GM19043 (cell line): Measurements from ENCODE around the gene SMIM24.

Experiments
- ATAC-seq: cut with Tn5 transposase; IDR thresholded peaks from one replicate; pipeline ENCODE4 v1.9.1; 2021; ENCODE audit warnings: low read depth; ENCODE audit not compliant: unreplicated experiment

The SMIM24 gene

DNA sequence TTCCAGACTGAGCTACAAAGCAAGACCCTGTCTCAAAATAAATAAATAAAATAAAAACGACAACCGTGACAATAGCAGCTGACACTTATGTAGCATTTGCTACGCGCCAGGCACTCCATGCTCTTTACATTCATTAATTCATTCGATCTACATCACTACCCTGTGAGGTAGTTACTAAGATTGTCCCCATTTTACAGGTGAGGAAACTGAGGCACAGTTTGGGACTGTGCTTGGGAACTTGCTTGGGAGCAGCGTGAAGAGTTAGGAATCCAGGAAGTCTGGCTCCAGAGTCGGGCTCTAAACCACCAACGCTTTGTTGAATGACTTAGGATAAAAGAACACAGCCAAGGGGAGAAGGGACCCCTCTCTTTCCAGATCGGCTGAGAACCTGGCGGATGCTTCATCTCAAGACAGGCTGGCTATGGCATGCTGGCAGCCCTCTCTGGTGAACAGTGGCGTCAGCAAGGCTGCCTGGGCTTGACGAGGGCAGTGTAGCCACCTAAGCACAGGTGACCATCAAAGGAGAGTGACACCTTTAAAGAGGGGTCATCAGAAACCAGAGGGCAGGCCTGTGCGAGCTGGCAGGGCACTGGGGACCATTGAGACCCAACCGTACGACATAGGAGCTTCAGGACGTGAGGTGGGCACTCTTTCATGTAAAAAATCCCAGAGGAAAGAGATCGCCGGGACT is 19.6 kb upstream of the SMIM24 start:
- ATAC-seq = no peak

DNA sequence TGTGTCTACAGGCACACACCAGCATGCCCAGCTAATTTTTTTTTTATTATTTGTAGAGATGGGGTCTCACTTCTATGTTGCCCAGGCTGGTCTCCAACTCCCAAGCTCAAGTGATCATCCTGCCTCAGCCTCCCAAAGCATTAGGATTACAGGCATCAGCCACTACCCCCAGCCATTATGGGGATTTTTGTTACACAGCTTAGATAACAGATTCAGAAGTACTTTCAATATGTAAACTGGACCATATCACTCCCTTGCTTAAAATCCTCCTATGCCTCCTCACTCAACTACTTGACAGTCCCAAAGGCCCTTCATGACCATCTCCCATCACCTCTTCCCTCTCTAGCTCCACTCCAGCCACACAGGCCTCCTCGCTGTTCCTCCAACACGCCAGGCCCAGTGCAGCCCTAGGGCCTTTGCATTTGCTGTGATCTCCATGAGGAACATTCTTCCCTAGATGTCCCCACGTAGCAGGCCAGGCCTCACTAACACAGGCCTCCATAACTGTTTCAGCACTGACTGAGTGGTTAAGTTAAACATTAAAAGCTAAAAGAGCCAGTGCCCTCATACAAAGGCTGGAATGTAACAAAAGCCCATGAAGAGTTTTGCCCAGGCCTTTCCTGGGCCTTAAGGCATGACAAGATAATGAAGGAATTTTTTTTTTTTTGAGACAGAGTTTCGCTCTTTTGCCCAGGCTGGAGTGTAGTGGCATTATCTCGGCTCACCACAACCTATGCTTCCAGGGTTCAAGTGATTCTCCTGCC is 17.6 kb upstream of the SMIM24 start:
- ATAC-seq = no peak

DNA sequence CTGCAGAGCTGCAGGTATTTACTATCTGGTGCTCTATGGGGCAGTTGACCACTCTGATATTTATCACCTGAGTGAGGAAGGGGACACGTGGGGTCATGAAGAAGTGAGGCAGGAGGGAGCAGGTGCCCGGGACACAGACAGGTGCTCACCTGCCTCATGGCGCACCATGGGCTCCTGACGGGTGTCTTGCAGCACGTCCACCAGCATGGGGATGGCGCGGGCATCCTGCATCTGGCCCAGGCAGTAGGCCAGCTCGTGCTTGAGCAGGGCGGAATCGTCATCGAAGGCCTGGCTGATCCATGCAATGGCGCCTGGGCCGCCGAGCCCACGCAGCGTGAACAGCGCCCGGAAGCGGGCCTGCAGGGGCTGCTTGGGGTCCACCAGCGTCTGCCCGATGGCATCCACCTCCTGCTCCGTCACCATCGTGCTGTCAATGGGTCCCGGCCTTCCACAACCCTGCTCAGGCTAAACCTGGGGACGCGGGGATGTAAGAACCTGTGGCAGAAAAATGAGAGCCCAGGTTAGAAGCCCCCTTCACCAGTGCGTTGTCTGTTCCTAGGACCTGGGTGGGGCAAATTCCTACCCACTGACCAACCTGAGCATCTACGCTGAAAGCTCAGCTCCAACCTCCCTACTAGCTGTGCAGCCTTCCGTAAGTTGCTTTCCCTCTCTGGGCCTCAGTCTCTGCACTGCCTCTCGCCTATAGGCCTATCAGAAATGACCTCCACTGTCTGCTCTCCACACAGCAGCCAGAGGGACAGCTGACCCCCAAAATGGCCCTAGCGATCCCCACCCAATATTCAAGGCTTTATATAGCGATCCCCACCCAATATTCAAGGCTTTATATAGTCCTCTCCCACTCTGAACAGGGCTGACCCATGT is 16.3 kb upstream of the SMIM24 start:
- ATAC-seq = no peak

DNA sequence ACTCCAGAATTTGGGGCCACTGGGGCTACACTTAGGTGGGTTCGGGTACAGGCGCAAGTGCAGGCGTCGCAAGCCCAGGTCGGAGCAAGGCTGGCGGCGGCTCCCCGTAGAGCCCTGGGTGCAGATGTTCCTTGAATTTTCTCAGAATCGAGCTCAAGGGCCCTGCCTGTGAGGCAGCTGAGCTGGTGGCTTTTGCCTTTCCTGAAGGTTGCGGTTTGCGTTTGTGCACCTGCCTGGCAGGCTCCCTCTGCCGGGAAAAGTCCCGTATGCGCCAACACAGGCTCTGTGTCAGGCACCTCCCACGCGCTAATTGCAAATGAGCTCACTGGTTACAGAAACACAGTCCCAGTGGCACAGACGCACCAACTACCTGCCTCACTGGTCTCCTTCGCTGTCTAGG is 14.2 kb upstream of the SMIM24 start:
- ATAC-seq = no peak

DNA sequence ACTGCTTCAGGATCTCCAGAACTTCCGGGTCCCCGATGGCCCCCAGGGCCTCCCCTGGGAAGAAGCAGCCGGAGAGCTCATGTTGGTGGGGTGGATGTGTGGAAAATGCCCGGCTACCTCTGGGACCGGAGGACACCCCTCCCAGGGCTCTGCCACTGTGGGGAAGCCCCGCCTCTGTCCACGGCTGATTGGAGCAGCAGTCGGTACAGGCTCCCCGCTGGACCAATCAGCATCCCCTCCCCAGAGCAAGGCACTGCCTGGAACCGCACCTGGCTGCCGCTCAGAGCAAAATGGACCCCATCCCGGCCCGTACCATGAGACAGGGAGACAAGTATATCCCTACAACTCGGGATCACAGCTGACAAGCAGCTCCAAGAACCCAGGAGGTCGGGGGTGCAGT is 13.7 kb upstream of the SMIM24 start:
- ATAC-seq = no peak

DNA sequence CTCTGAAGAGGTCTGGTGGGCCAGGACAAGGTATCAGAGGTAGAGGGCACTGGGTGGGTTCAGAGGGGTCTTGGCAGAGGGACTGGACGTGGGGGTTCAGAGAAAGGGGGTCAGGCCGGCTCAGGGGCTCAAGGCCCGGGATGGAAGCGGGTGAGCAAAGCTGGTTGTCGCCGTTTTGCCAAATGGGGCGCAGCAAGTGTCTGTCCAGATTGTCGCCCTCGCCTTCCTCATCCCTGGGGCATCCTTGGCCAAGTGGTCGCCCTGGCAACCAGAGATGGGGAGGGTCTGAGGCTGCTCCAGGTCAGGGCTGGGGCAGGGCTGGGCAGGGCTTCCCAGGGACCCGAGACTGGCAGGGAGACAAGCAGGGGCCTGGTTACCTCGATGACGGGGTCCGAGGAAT is 13.3 kb upstream of the SMIM24 start:
- no peak for ATAC-seq

DNA sequence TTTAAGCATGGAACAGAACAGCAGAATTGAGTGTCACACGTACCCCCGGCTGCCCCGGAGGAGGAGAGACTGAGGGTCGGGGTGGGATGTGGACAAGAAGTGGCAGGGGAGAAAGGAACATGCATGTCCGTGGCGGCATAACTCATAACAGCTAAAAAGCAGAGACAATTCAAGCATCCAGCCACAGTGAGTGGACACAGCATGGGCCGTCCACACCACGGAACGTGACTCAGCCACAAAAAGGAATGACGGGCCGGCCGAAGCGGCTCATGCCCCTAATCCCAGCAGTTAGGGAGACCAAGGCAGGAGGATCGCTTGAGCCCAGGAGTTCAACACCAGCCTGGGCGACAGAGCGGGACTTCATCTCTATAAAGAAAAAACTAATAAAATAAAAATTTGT is 12.6 kb upstream of the SMIM24 start:
- ATAC-seq = no peak

DNA sequence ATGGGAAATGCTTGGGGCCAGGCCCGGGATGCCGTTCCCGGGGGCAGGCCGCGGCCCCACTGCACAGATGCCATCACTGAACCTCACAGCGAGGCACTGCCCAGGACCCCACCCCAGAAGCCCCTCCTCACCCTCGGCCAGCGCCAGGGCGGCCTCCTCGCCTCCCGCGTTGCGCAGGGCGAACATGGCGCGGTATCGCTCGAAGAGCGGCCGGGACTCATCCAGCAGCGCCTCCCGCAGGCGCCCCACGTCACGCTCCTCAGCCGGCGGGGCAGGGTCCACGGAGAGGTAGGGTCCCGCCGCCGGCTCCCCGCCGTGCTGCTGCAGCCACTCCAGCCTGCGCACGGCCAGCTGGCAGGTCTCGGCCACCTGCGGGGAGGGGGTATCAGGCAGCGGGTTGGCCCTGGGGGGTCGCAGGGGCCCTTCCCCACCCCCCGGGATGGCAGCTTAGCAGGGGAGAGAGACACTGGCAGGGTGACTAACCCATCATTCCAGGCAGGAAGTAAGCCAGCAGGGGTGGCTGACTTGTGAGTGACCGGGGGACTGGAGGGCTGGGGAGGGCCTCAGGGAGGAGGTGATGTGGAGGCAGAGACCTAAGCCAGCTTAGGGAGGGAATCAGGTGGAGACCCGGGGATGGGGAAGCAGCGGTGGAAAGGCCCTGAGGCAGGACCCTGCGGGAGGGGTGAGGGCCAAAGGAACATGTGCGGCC is 12.0 kb upstream of the SMIM24 start:
- no peak for ATAC-seq

DNA sequence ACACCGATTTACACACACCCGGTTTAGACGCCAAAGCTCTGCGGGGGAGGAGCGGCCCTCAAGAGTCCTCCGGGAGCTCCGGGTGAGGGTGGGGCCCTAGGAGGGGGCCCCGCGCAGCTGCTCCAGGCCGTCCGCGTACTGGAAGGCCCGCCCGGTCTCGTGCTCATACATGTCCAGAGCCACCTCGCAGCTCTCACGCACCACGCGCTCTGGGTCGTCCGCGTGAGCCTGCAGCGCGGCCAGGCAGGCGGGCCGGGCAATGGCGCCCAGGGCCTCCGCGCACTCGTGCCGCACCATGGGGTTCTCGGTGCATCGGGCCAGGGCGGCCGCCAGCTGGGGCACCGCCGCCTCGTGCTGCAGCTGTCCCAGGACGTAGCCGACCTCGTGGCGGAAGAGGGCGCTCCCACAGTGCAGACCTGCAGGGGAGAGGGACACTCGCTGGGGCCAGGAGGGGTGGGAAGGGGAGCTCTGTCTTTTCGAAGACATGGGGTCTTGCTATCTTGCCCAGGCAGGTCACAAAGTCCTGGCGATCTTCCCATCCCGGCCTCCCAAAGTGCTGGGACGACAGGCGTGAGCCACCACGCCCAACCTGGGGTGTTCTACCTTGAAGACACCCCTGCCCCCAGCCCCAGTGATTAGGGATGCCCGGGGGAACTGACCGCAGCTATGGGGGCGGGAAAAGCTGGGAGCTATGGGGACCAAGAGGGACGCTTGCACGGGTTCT is 11.2 kb upstream of the SMIM24 start:
- ATAC-seq = no peak

DNA sequence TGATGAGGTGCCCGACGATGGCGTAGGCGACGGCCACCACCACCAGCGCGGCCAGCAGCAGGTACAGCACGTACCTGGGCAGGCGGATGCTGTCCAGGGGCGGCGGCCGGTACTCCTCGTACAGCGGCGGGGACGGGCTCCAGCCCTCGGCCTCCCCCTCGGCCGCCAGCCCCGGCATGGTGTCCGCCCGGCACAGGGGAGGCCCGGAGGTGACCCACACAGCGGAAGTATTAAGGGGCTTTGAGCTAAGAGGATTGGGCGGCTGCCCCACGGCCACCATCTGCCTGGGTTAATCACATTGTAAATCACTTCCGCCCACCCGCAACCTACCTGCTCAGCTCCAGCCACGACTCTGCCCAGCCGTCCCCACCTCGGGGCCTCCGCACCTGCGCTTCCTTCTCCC is 2.9 kb upstream of the SMIM24 start, which contains the start of gene SMIM44:
SMIM44 (minus strand) TSS at position 216 of the 403 bp plus-strand sequence; CDS start at position 178, 38 bp downstream.
- ATAC-seq = no peak

DNA sequence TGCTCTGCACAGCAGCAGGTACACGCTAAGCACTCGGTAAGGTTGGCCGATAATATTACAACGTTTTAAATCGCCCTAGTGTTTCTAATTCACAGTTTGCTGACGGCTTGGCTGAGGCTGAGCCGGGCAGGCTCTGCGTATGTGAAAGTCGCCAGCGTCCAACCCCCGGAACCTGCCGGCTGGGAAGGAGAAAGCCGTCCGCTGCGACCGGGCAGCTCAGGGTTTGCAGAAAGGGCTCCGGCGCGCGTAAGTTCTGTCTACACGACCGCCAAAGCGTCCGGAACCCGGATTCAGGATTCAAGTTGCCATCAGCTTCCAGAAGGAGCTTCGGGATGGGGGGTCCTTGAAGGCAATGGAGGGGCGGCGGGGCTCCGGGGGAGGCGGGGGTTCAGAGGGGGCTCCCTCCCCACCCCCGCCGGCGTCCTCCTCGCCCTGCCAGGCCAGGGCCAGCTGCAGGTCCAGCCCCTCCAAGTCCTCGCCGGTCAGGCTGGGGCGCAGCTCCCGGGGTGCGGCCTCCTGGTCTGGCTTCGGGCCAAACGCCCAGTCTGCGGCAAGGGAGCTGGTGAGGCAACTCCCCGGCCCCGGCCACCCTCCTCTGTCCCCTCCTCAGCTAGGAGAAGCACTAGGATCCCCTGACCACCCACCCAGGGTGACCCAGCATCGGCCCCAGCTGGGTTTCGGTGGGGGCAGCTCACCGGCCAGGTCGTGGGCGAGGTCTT is 2.3 kb upstream of the SMIM24 start:
- no peak for ATAC-seq

DNA sequence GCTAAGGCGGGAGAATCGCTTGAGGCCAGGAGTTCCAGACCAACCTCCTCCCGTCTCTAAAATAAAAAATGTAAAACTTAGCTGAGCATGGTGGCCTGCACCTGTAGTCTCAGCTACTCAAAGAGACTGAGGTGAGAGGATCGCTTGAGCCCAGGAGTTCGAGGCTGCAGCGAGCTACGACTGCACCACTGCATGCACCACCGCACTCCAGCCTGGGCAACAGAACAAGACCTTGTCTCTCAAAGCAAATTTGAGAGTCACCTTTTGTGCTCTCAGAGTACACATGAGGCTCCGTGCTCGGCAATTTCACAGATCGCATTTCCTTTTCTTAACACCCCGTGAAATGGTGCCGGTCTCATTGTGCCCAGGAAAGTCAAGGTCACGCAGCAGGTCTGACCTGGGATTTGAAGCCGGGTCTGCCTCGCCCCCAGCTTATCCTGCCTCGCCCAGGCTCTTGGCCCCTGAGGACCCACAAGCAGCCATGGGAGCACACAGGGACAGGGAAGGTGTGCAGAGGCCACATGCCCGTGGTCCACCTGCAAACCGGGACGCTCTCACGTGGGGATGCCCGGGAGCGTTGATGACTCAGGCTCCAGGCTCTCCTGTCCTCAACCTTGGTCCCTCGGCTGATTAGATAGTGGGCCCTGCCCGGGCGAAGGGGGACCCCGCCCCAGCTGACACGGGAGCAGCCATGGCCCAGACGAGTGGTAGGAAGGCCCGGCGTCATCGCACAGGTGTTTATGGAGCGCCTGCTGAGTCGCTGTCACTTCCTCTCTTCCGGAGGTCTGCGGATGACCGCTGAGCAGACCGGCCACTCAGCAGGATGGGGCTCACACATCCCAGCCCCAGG is 1.1 kb upstream of the SMIM24 start:
- no peak for ATAC-seq

DNA sequence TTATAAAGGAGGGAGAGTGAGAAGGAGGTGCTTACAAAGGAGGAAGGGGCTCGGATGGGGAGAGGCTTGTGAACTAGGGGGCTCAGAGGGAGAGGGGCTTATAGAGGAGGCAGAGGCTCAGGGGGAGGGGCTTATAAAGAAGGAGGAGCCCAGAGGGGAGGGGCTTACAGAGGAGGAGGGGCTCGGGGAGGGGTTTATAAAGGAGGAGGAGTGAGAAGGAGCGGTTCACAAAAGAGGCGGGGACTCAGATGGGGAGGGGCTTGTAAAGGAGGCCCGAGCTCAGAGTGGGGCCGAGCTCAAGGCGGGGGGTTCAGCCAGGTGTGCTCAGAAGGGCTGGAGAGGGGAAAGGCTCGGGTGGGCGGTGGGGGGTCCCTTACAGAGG is 500 bp downstream of the SMIM24 start:
- ATAC-seq = no peak

DNA sequence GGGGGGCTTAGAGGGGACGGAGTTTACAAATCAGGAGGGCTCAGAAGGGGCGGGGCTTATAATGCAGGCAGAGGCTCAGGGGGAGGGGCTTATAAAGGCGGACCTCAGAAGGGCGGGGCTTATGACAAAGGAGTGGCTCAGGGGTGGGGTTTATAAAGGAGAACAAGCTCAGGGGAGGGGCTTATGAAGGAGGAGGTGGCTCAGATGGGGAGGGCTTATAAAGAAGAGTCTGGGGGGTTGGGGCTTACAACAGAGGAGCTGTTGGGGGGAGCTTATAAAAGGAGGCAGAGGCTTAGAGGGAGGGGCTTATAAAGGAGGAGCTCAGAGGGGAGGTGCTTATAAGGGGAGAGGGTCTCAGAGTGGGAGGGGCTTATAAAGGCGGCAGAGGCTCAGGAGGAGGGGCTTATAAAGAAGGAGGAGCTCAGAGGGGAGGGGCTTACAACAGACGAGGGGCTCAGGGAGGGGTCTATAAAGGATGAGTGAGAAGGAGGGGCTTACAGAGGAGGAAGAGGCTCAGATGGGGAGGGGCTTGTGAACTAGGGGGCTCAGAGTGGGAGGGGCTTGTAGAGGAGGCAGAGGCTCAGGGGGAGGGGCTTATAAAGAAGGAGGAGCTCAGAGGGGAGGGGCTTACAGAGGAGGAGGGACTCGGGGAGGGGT is 1.0 kb downstream of the SMIM24 start:
- no peak for ATAC-seq

DNA sequence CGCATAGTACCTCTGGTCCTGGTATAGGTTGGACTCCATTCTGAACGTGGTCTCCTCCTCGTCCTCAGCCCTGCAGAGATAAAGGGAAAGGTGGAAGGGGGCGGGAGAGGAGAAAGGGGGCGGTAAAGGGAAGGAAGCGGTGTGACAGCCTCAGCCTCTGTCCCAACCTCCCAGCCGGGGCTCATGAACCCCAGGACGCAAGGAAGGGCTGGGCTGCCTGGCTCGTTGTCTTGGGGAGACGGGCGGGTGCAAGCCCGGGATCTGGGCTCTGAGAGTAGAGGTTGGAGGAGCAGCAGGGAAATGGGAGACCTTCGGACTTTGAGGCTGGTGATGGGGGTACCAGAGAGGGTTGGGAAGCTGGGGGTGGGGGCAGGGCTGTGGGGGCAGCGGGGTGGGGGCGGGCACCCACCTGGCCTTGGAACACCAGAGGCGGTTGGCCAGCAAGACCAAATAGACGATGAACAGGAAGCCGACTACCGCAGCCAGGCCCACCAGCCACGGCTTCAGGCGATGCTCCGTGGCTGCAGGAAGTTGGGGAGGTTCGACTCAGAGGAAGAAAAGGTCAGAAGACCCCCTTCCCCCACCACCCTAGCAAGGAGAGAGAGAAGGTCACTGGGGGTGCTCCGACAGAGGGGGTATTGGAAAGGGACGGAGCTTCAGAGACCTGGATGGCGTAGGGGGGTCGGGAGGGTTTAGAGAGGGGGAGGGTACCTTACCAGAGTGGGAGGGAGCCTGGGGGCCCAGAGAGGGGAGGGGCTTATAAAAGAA is 1.7 kb downstream of the SMIM24 start:
- ATAC-seq = no peak

DNA sequence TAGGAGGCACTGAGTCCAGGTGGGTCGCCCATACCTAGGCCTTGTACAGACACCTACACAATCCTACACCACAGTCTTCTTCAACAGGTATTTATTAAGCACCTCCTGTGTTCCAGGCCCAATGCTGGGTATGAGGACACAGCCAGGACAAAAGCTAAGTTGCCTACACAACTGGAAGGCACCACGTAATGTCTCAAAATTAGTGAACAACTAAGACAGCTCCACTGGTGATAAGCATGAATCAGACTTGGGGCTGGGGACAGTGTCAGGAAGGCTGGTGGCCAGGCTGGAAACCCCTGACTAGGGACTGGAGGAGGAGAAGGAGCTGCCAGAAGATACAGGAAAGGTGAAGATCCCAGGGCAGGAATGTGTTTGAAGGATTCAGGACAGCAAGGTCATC is 2.4 kb downstream of the SMIM24 start:
- ATAC-seq = no peak

DNA sequence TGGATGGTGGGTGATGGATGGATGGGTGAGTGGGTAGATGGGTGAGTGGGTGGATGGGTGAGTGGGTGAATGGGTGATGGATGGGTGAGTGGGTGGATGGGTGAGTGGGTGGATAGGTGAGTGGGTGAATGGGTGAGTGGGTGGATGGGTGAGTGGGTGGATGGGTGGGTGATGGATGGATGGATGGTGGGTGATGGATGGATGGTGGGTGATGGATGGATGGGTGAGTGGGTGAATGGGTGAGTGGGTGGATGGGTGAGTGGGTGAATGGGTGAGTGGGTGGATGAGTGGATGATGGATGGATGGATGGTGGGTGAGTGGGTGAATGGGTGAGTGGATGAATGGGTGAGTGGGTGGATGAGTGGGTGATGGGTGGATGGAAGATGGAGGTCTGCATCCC is 2.8 kb downstream of the SMIM24 start:
- no peak for ATAC-seq
